ENCODE measurements around the gene CPO. TPM values are rescaled to one million over a fixed set of nuclear protein-coding genes. Genes with fewer than 3 reads are reported as not detected.

Gene CPO
- total and polyA plus RNA-seq, 2 experiments from 2014 or later, result not detected

DNA sequence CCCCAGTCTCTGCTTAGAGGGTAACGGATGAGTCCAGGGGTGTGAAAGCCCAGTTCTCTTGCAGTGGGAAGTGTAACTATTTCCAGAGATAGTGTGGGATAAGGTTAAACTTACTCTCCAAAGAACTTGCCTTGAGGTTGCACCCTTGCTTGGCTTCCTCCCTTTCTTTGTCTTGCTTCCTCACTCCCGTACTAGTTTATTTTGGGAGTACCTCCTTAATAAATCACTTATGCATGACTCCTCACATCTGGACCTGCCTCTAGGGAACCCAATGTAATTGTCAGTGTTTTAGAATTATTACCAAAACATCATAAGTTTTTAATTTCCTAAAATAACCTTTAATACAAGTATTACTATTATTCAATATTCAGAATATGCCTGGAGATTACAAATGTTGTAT is 35.2 kb downstream of the CPO start:
- WGBS (ENCODE audit: low lambda C conversion rate, missing lambda C conversion rate), result 76% methylated on average over 2 of the region's 2 CpGs
- no peaks in the 10 kb centered on the region for H4K20me1 ChIP-seq (ENCODE audit: insufficient read depth, poor library complexity, severe bottlenecking)

DNA sequence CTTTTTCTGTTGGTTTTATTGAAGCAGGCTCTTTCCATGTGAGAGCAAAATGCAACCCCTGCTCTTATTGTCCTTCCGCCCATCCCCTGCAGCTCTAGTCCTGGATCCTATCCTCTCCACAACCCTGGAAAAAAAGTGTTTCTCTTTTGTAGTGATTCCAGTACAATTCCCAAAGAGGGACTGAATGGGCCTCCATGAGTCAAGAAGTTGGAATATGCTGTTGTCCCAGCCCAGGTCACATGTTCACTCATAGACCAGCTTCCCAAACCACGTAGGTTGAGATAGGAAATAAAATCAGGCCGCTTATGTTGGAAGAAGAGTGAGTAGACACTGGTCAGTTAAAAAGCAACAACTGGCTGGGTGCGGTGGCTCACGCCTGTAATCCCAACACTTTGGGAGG is 39.4 kb downstream of the CPO start:
- TF ChIP-seq EZH2phosphoT487 (IDR thresholded peaks at IDR 0.05; ENCODE audit: low read depth, severe bottlenecking, unreplicated experiment) (no peak), EZH2 (IDR thresholded peaks at IDR 0.05; ENCODE audit: borderline replicate concordance) (no peak)
- TF ChIP-seq, protein P1, sequence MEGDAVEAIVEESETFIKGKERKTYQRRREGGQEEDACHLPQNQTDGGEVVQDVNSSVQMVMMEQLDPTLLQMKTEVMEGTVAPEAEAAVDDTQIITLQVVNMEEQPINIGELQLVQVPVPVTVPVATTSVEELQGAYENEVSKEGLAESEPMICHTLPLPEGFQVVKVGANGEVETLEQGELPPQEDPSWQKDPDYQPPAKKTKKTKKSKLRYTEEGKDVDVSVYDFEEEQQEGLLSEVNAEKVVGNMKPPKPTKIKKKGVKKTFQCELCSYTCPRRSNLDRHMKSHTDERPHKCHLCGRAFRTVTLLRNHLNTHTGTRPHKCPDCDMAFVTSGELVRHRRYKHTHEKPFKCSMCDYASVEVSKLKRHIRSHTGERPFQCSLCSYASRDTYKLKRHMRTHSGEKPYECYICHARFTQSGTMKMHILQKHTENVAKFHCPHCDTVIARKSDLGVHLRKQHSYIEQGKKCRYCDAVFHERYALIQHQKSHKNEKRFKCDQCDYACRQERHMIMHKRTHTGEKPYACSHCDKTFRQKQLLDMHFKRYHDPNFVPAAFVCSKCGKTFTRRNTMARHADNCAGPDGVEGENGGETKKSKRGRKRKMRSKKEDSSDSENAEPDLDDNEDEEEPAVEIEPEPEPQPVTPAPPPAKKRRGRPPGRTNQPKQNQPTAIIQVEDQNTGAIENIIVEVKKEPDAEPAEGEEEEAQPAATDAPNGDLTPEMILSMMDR (IDR thresholded peaks at IDR 0.05; ENCODE audit: poor library complexity), result no peak
- DNase-seq (ENCODE audit: low spot score), result no peak
- Histone ChIP-seq H3K9me3 (ENCODE audit: low read depth) (no peaks in the 10 kb centered on the region), H3K4me2 (no peak overlapping the region), H3K4me1 (ENCODE audit: insufficient read depth) (peaks cover 15% of the 10 kb centered on the region), H3K27ac (no peak overlapping the region), H3K79me2 (no peaks in the 10 kb centered on the region), H3K27me3 (no peaks in the 10 kb centered on the region), H3K4me3 (no peak overlapping the region), H3K36me3 (replicated peaks; ENCODE audit: insufficient read depth, low read depth) (no peaks in the 10 kb centered on the region), H3K9me2 (replicated peaks; ENCODE audit: insufficient read depth) (no peaks in the 10 kb centered on the region), H2AFZ (no peak overlapping the region), H4K20me1 (ENCODE audit: insufficient read depth, poor library complexity, severe bottlenecking) (no peaks in the 10 kb centered on the region)
- WGBS (ENCODE audit: low lambda C conversion rate, missing lambda C conversion rate), result 97% methylated on average over 5 of the region's 5 CpGs

More for the DNA sequence above, 35.2 kb downstream of the CPO start:
- TF ChIP-seq EZH2 (IDR thresholded peaks at IDR 0.05; ENCODE audit: borderline replicate concordance) (no peak), EZH2phosphoT487 (IDR thresholded peaks at IDR 0.05; ENCODE audit: low read depth, severe bottlenecking, unreplicated experiment) (no peak)
- TF ChIP-seq, protein P1 (IDR thresholded peaks at IDR 0.05; ENCODE audit: poor library complexity), result no peak
- H3K36me3 ChIP-seq (replicated peaks; ENCODE audit: insufficient read depth, low read depth), result no peaks in the 10 kb centered on the region
- H3K9me2 ChIP-seq (replicated peaks; ENCODE audit: insufficient read depth), result no peaks in the 10 kb centered on the region
- DNase-seq (ENCODE audit: low spot score), result no peak
- no peak overlapping the region for H3K4me3 ChIP-seq
- H3K9me3 ChIP-seq (ENCODE audit: low read depth), result no peaks in the 10 kb centered on the region
- H3K27ac ChIP-seq, result no peak overlapping the region
- H3K4me1 ChIP-seq (ENCODE audit: insufficient read depth), result peaks cover 3% of the 10 kb centered on the region
- H3K27me3 ChIP-seq, result no peaks in the 10 kb centered on the region
- no peaks in the 10 kb centered on the region for H3K79me2 ChIP-seq
- H3K4me2 ChIP-seq, result no peak overlapping the region
- H2AFZ ChIP-seq, result no peak overlapping the region

DNA sequence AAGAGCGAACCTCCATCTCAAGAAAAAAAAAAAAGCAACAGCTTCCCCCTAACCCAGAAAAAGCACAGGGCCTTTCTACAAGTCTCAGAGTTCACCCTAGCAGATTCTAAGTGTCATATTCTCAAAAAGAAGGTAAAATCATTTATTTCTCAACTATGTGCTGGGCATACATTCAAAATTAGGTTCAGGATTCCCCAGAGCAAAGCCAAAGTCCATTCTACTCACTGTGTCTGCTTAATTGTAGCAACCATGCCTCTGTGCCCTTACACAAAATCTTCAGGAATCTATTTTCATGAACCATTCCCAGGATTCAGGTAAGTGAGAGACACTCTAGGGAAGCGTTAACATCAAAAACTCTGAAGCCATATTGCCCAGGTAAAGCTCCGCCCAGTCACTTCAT is 40.0 kb downstream of the CPO start:
- Histone ChIP-seq H2AFZ (no peak overlapping the region), H4K20me1 (ENCODE audit: insufficient read depth, poor library complexity, severe bottlenecking) (no peaks in the 10 kb centered on the region), H3K4me2 (no peak overlapping the region), H3K36me3 (replicated peaks; ENCODE audit: insufficient read depth, low read depth) (no peaks in the 10 kb centered on the region), H3K4me1 (ENCODE audit: insufficient read depth) (peaks cover 15% of the 10 kb centered on the region), H3K9me2 (replicated peaks; ENCODE audit: insufficient read depth) (no peaks in the 10 kb centered on the region), H3K4me3 (no peak overlapping the region), H3K79me2 (no peaks in the 10 kb centered on the region), H3K9me3 (ENCODE audit: low read depth) (no peaks in the 10 kb centered on the region), H3K27ac (no peak overlapping the region), H3K27me3 (no peaks in the 10 kb centered on the region)
- TF ChIP-seq, protein P1 (IDR thresholded peaks at IDR 0.05; ENCODE audit: poor library complexity), result no peak
- TF ChIP-seq EZH2 (IDR thresholded peaks at IDR 0.05; ENCODE audit: borderline replicate concordance), result no peak
- WGBS (ENCODE audit: low lambda C conversion rate, missing lambda C conversion rate), result 80% methylated on average over 3 of the region's 3 CpGs
- DNase-seq (ENCODE audit: low spot score), result no peak

DNA sequence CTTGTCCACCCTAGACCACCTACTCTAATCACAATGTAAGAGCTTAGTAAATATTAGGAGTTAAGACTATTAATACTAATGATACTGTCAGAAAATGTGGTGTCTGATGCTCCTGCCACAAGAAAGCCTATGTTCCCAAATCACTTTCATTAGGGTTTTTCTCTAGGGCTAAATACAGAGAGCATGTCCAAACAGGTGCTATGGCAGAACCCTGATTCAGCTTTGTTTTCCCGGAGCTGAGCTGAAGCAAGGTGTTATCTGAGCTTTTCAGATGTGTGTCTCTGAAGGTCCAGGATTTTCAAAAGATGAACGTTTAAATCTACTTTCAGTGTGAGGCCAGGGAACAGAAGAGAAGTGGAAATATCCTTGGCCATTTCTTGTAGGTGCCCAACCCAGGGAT is 40.6 kb downstream of the CPO start:
- no peaks in the 10 kb centered on the region for H4K20me1 ChIP-seq (ENCODE audit: insufficient read depth, poor library complexity, severe bottlenecking)
- H3K4me1 ChIP-seq (ENCODE audit: insufficient read depth), result peaks cover 15% of the 10 kb centered on the region
- no peak overlapping the region for H3K4me2 ChIP-seq
- no peak overlapping the region for H3K27ac ChIP-seq
- no peaks in the 10 kb centered on the region for H3K9me3 ChIP-seq (ENCODE audit: low read depth)
- no peak overlapping the region for H3K4me3 ChIP-seq
- no peak overlapping the region for H2AFZ ChIP-seq
- H3K79me2 ChIP-seq, result no peaks in the 10 kb centered on the region
- H3K27me3 ChIP-seq, result no peaks in the 10 kb centered on the region
- no peaks in the 10 kb centered on the region for H3K36me3 ChIP-seq (replicated peaks; ENCODE audit: insufficient read depth, low read depth)
- 77% methylated on average over 2 of the region's 2 CpGs for WGBS (ENCODE audit: low lambda C conversion rate, missing lambda C conversion rate)
- DNase-seq (ENCODE audit: low spot score), result no peak
- no peak for TF ChIP-seq EZH2phosphoT487 (IDR thresholded peaks at IDR 0.05; ENCODE audit: low read depth, severe bottlenecking, unreplicated experiment)
- TF ChIP-seq, protein P1 (IDR thresholded peaks at IDR 0.05; ENCODE audit: poor library complexity), result no peak
- TF ChIP-seq EZH2 (IDR thresholded peaks at IDR 0.05; ENCODE audit: borderline replicate concordance), result no peak
- no peaks in the 10 kb centered on the region for H3K9me2 ChIP-seq (replicated peaks; ENCODE audit: insufficient read depth)
